GM19238 (cell line): ENCODE results near the gene NOS1AP.
"Not testable (repeated sequence)": the region's sequence is repeated elsewhere in the genome, so short reads cannot be mapped to it uniquely, and the experiment has no call there.

ENCODE experiments used
- DNase-seq: peaks from one replicate; pipeline ENCODE4 v3.0.0; 2011; ENCODE audit warnings: low spot score; ENCODE audit not compliant: insufficient read length

Gene NOS1AP

GRCh38 chr1:162192306-162192678 lies 122.8 kb downstream of the NOS1AP start:
- no peak for DNase-seq

GRCh38 chr1:162192763-162193162 lies 123.3 kb downstream of the NOS1AP start:
- DNase-seq, result no peak

- DNase-seq, result no peak
These were observed 123.7 kb downstream of the NOS1AP start for GRCh38 chr1:162193221-162193620.

GRCh38 chr1:162193815-162194214 lies 124.3 kb downstream of the NOS1AP start:
- no peak for DNase-seq

- no peak for DNase-seq
These were observed 126.1 kb downstream of the NOS1AP start for GRCh38 chr1:162195567-162195966.

- DNase-seq, result no peak
These were observed 126.9 kb downstream of the NOS1AP start for GRCh38 chr1:162196387-162196786.

GRCh38 chr1:162197041-162197531 lies 127.6 kb downstream of the NOS1AP start:
- DNase-seq, result no peak

GRCh38 chr1:162197615-162198421 lies 128.3 kb downstream of the NOS1AP start:
- no peak for DNase-seq

- DNase-seq, result no peak
These were observed 130.8 kb downstream of the NOS1AP start for GRCh38 chr1:162200096-162200847.

GRCh38 chr1:162201062-162201461 lies 131.6 kb downstream of the NOS1AP start:
- not testable (repeated sequence) for DNase-seq

GRCh38 chr1:162204129-162204822 lies 134.8 kb downstream of the NOS1AP start:
- DNase-seq, result no peak

- no peak for DNase-seq
These were observed 135.3 kb downstream of the NOS1AP start for GRCh38 chr1:162204823-162205155.

- DNase-seq, result no peak
These were observed 136.8 kb downstream of the NOS1AP start for GRCh38 chr1:162206300-162206699.

- DNase-seq, result no peak
These were observed 137.5 kb downstream of the NOS1AP start for GRCh38 chr1:162206749-162207635.

- DNase-seq, result no peak
These were observed 138.4 kb downstream of the NOS1AP start for GRCh38 chr1:162207862-162208261.

GRCh38 chr1:162210196-162210595 lies 140.7 kb downstream of the NOS1AP start:
- no peak for DNase-seq

GRCh38 chr1:162212713-162213112 lies 143.2 kb downstream of the NOS1AP start:
- no peak for DNase-seq

GRCh38 chr1:162213281-162213912 lies 143.9 kb downstream of the NOS1AP start:
- DNase-seq, result no peak

- DNase-seq, result no peak
These were observed 144.7 kb downstream of the NOS1AP start for GRCh38 chr1:162214202-162214601.

GRCh38 chr1:162215902-162216301 lies 146.4 kb downstream of the NOS1AP start:
- DNase-seq, result no peak

GRCh38 chr1:162216604-162217003 lies 147.1 kb downstream of the NOS1AP start:
- DNase-seq, result no peak
